B cell (primary cell): ENCODE results near the gene SNX32. TPM values are rescaled to one million over a fixed set of nuclear protein-coding genes. Genes with fewer than 3 reads are reported as not detected.

Source experiments
- ATAC-seq: fragments of 200-7000 bp; cut with Tn5 transposase; one replicate; pipeline ENCODE4 v1.10.0; 2021; ENCODE audit warnings: low read depth, mild to moderate bottlenecking, moderate number of reproducible peaks, moderate library complexity
- CTCF ChIA-PET: fragments of 350-600 bp; sonication (Branson Sonifier 250); formaldehyde crosslinking; loops from one replicate; lab custom pipeline; 2021; ENCODE audit warnings: antibody characterized with exemption, inconsistent platforms; lab: Charles Lee
- POLR2A ChIA-PET: fragments of 350-600 bp; sonication (Branson Sonifier 250); formaldehyde crosslinking; loops from one replicate; lab custom pipeline; 2021; ENCODE audit warnings: antibody characterized with exemption; lab: Charles Lee
- DNase-seq: peaks from one replicate; pipeline ENCODE4 v3.0.0; 2013
- H2AFZ ChIP-seq: 2 replicates; pipeline ENCODE4 v1.6.1; 2012; ENCODE audit warnings: mild to moderate bottlenecking, low read depth, low read length; ENCODE audit not compliant: insufficient read depth, poor library complexity, severe bottlenecking
- H3K27ac ChIP-seq, 2 donors: 1 replicate in 1 of 2; 2 replicates in 1 of 2; pipeline ENCODE4 v1.5.1; 2012 to 2013; ENCODE audit warnings: low read length in 2 of 2, mild to moderate bottlenecking in 2 of 2, moderate library complexity in 1 of 2
- H3K27me3 ChIP-seq, 4 experiments: fragments of 200-600 bp in 1 of 4; sonication (generic) in 1 of 4; replicated peaks in 1 of 4; 1 replicate in 2 of 4; 2 replicates in 2 of 4; pipeline versions ENCODE4 v1.6.1 to v1.7.0; 2013 to 2016; ENCODE audit warnings: low read length in 3 of 4, mild to moderate bottlenecking in 2 of 4, mixed read lengths in 1 of 4, moderate library complexity in 1 of 4; ENCODE audit not compliant: insufficient read depth in 4 of 4, control insufficient read depth in 3 of 4; ENCODE audit errors: control extremely low read depth in 1 of 4
- H3K36me3 ChIP-seq, 2 experiments: replicated peaks in 1 of 2; 1 replicate in 1 of 2; 2 replicates in 1 of 2; pipeline versions ENCODE4 v1.6.1 to v1.7.1; 2013; ENCODE audit warnings: low read length in 1 of 2; ENCODE audit not compliant: insufficient read depth in 2 of 2, control insufficient read depth in 1 of 2; ENCODE audit errors: control extremely low read depth in 1 of 2, extremely low read depth in 1 of 2
- H3K4me1 ChIP-seq, 2 donors: fragments of 200-600 bp in 1 of 2; sonication (generic) in 1 of 2; 1 replicate in 1 of 2; 2 replicates in 1 of 2; pipeline versions ENCODE4 v1.5.1 to v1.6.1; 2013 to 2017; ENCODE audit warnings: low read length in 2 of 2; ENCODE audit not compliant: control insufficient read depth in 2 of 2, insufficient read depth in 2 of 2
- H3K4me2 ChIP-seq: replicated peaks from 2 replicates; pipeline ENCODE3; 2012; ENCODE audit warnings: mild to moderate bottlenecking, low read depth, low read length; ENCODE audit not compliant: poor library complexity, severe bottlenecking
- H3K4me3 ChIP-seq, 5 experiments: fragments of 200-600 bp in 1 of 5; sonication (generic) in 1 of 5; 1 replicate in 3 of 5; 2 replicates in 2 of 5; pipeline versions ENCODE4 v1.5.1 to v1.7.0; 2011 to 2016; ENCODE audit warnings: low read length in 4 of 5, mild to moderate bottlenecking in 4 of 5, low read depth in 2 of 5, control low read depth in 1 of 5, moderate library complexity in 1 of 5; ENCODE audit not compliant: insufficient read depth in 1 of 5; ENCODE audit errors: control extremely low read depth in 1 of 5, extremely low read depth in 1 of 5
- H3K79me2 ChIP-seq: fragments of 200-600 bp; sonication (generic); one replicate; pipeline ENCODE4 v1.6.0; 2016; ENCODE audit warnings: low read length; ENCODE audit not compliant: control insufficient read depth, insufficient read depth
- H3K9ac ChIP-seq: fragments of 200-600 bp; sonication (generic); 2 replicates; pipeline ENCODE4 v1.6.1; 2017; ENCODE audit warnings: mild to moderate bottlenecking, low read length, moderate library complexity
- H3K9me3 ChIP-seq, 3 donors: one replicate each; pipeline versions ENCODE4 v1.6.1 to v1.7.1; 2013; ENCODE audit warnings: low read length in 2 of 3; ENCODE audit not compliant: control insufficient read depth in 2 of 3, insufficient read depth in 1 of 3; ENCODE audit errors: control extremely low read depth in 1 of 3
- H4K20me1 ChIP-seq: 2 replicates; pipeline ENCODE4 v1.6.0; 2012; ENCODE audit warnings: mild to moderate bottlenecking, low read length; ENCODE audit not compliant: insufficient read depth, control insufficient read depth, poor library complexity, severe bottlenecking
- H3K27ac Mint-ChIP-seq: one replicate; pipeline ENCODE4 v1.8.0; 2021; ENCODE audit warnings: mixed read lengths
- H3K27me3 Mint-ChIP-seq: one replicate; pipeline ENCODE4 v1.8.0; 2021; ENCODE audit warnings: mixed read lengths
- H3K4me1 Mint-ChIP-seq: one replicate; pipeline ENCODE4 v1.8.0; 2021; ENCODE audit warnings: mixed read lengths
- H3K4me3 Mint-ChIP-seq: one replicate; pipeline ENCODE4 v1.8.0; 2021; ENCODE audit warnings: mixed read lengths
- H3K9me3 Mint-ChIP-seq: one replicate; pipeline ENCODE4 v1.8.0; 2022; ENCODE audit warnings: mixed read lengths; ENCODE audit not compliant: insufficient read depth
- CTCF ChIP-seq: fragments of 200-600 bp; IDR thresholded peaks from one replicate; pipeline ENCODE4 v1.8.0; 2022; ENCODE audit warnings: antibody characterized with exemption, mild to moderate bottlenecking
- EZH2 ChIP-seq: IDR thresholded peaks from 2 replicates; pipeline ENCODE4 v1.6.1; 2012; ENCODE audit warnings: borderline replicate concordance, low read depth, mild to moderate bottlenecking, moderate library complexity, low read length; ENCODE audit not compliant: insufficient read depth, poor library complexity, severe bottlenecking
- WGBS: methylation state at CpG from one replicate; pipeline ENCODE4 v1.1.5; 2013; ENCODE audit warnings: missing lambda C conversion rate; ENCODE audit not compliant: insufficient coverage; 5-methylcytosine and 5-hydroxymethylcytosine counted together
- intact Hi-C: fragments of 100-400 bp; cut with micrococcal nuclease; formaldehyde crosslinking; loops from one replicate; pipeline ENCODE4 v1.10.0; 2022
- polyA plus RNA-seq: library from polyadenylated mRNA; depleted of rRNA; stranded (reverse); fragments of >200 nt; gene quantifications from 2 replicates; pipeline ENCODE4 v1.2.3, GENCODE V29; 2012
- total RNA-seq, 2 donors: library from RNA; stranded (reverse); fragments of 120-200 nt in 1 of 2; gene quantifications; 1 replicate in 1 of 2; 2 replicates in 1 of 2; pipeline versions ENCODE4 v1.2.3 to v1.2.4, GENCODE V29; 2013 to 2022

SNX32 gene
- total and polyA plus RNA-seq, 2 donors (not counting 1 experiment from before 2014, with no cell fraction given) = 0.57 to 0.89 TPM

- Histone ChIP-seq H3K4me1 (peaks cover 26 to 43% of the 10 kb centered on the region in 2 donors), H3K27ac (no peak overlapping the region), H3K9ac (no peak overlapping the region), H2AFZ (no peak overlapping the region), H3K9me3 (peaks cover 0 to 19% (median 0%) of the 10 kb centered on the region in 3 donors), H3K4me2 (no peak overlapping the region), H4K20me1 (no peaks in the 10 kb centered on the region), H3K27me3 (peaks cover 0 to 62% (median 26%) of the 10 kb centered on the region in 4 experiments), H3K4me3 (no peak overlapping the region), H3K79me2 (no peaks in the 10 kb centered on the region), H3K36me3 (no peaks in the 10 kb centered on the region)
- TF ChIP-seq CTCF (no peak), EZH2 (no peak)
- DNase-seq (no peak), ATAC-seq (no peak)
- peaks cover 6% of the 10 kb centered on the region for H3K27me3 Mint-ChIP-seq
- H3K4me3 Mint-ChIP-seq = no peak overlapping the region
- H3K9me3 Mint-ChIP-seq = no peaks in the 10 kb centered on the region
- intact Hi-C loops = no loop called here
- 78% methylated on average over 7 of the region's 14 CpGs for WGBS
- POLR2A ChIA-PET = interaction anchor here (2.3 kb wide), 1 partner anchor 10 kb away, joined by 9 read pairs; no protein-coding TSS in a partner anchor
- H3K27ac Mint-ChIP-seq = no peak overlapping the region
- CTCF ChIA-PET = interaction anchor here (1.4 to 7.2 kb wide), 3 partner anchors 9 to 78 kb away, joined by 4 to 48 read pairs (median 35); partner anchors contain the start of genes AP5B1 and KAT5
- peaks cover 47% of the 10 kb centered on the region for H3K4me1 Mint-ChIP-seq
Measured at GRCh38 chr11:65789230-65790103, 44.3 kb upstream of the SNX32 start.
